Duodenal mucosa (tissue), 2 donors: ENCODE data around the gene RASA3.
"Not testable (repeated sequence)": the region's sequence is repeated elsewhere in the genome, so short reads cannot be mapped to it uniquely, and the experiment has no call there.

Experiments
- H3K27ac ChIP-seq: one replicate; pipeline ENCODE4 v1.7.0; 2013; ENCODE audit warnings: low read depth, low read length
- H3K27me3 ChIP-seq, 2 donors: one replicate each; pipeline ENCODE4 v1.7.0; 2013; ENCODE audit warnings: low read length in 2 of 2, control low read depth in 1 of 2; ENCODE audit not compliant: insufficient read depth in 2 of 2, control insufficient read depth in 1 of 2
- H3K36me3 ChIP-seq, 2 donors: one replicate each; pipeline ENCODE4 v1.7.0; 2013; ENCODE audit warnings: low read length in 2 of 2, control low read depth in 1 of 2; ENCODE audit not compliant: insufficient read depth in 2 of 2, control insufficient read depth in 1 of 2
- H3K4me1 ChIP-seq, 2 donors: one replicate each; pipeline ENCODE4 v1.7.0; 2013; ENCODE audit warnings: low read length in 2 of 2, control low read depth in 1 of 2; ENCODE audit not compliant: insufficient read depth in 2 of 2, control insufficient read depth in 1 of 2
- H3K4me3 ChIP-seq, 2 donors: one replicate each; pipeline ENCODE4 v1.7.0; 2013; ENCODE audit warnings: low read length in 2 of 2, low read depth in 1 of 2
- H3K9ac ChIP-seq, 2 donors: one replicate each; pipeline ENCODE4 v1.7.0; 2013; ENCODE audit warnings: low read length in 2 of 2, low read depth in 1 of 2
- H3K9me3 ChIP-seq, 2 donors: one replicate each; pipeline ENCODE4 v1.7.0; 2013; ENCODE audit warnings: low read length in 2 of 2, control low read depth in 1 of 2; ENCODE audit not compliant: control insufficient read depth in 1 of 2

RASA3 gene

GRCh38 chr13:114121031-114121430 is 11.4 kb downstream of the RASA3 start:
- no peaks in the 10 kb centered on the region for H3K36me3 ChIP-seq
- peaks cover 32 to 51% of the 10 kb centered on the region in 2 donors for H3K4me1 ChIP-seq
- no peak overlapping the region for H3K9ac ChIP-seq
- H3K9me3 ChIP-seq = no peaks in the 10 kb centered on the region
- H3K27ac ChIP-seq = no peak overlapping the region
- H3K4me3 ChIP-seq = no peak overlapping the region
- H3K27me3 ChIP-seq = no peaks in the 10 kb centered on the region

GRCh38 chr13:114120591-114121011 is 11.8 kb downstream of the RASA3 start:
- no peaks in the 10 kb centered on the region for H3K9me3 ChIP-seq
- H3K27ac ChIP-seq = peak overlapping the region; percentile 5
- peaks cover 36 to 55% of the 10 kb centered on the region in 2 donors for H3K4me1 ChIP-seq
- no peaks in the 10 kb centered on the region for H3K36me3 ChIP-seq
- H3K4me3 ChIP-seq = no peak overlapping the region
- no peak overlapping the region for H3K9ac ChIP-seq
- H3K27me3 ChIP-seq = no peaks in the 10 kb centered on the region

DNA sequence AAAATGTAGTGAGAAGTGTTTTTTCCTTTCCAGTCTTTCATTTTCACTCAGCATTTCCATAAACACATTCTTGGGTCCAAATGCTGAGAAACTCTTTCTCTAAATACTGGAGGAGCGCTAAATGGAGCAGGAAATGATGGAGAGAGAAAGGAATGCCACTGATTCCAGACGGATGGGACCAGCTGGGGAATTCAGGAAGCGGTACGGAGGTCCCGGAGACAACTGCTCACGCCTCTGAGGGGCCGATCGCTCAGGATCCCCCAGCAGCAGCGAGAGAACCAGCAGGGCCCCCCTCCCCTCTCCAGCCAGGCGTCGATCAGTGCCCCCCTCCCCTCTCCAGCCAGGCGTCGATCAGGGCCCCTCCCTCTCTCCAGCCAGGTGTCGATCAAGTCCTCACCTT is 13.2 kb downstream of the RASA3 start:
- no peak overlapping the region for H3K9ac ChIP-seq
- H3K4me1 ChIP-seq = peaks cover 50 to 59% of the 10 kb centered on the region in 2 donors

GRCh38 chr13:114118511-114119123 is 13.8 kb downstream of the RASA3 start:
- no peak overlapping the region for H3K4me3 ChIP-seq
- H3K27ac ChIP-seq = peak overlapping the region; percentile 68
- H3K27me3 ChIP-seq = no peaks in the 10 kb centered on the region
- H3K9me3 ChIP-seq = no peaks in the 10 kb centered on the region
- no peaks in the 10 kb centered on the region for H3K36me3 ChIP-seq
- peaks cover 49 to 59% of the 10 kb centered on the region in 2 donors for H3K4me1 ChIP-seq
- H3K9ac ChIP-seq = no peak overlapping the region

More for the DNA sequence above, 13.2 kb downstream of the RASA3 start:
- Histone ChIP-seq H3K27ac (peak overlapping the region; percentile 68), H3K9me3 (no peaks in the 10 kb centered on the region), H3K36me3 (no peaks in the 10 kb centered on the region), H3K4me3 (no peak overlapping the region), H3K27me3 (no peaks in the 10 kb centered on the region)

GRCh38 chr13:114118086-114118485 is 14.3 kb downstream of the RASA3 start:
- Histone ChIP-seq H3K9me3 (no peaks in the 10 kb centered on the region), H3K27ac (peak overlapping the region; percentile 68), H3K9ac (no peak overlapping the region), H3K4me1 (peaks cover 46 to 59% of the 10 kb centered on the region in 2 donors), H3K36me3 (peaks cover 0 to 3% of the 10 kb centered on the region in 2 donors), H3K27me3 (no peaks in the 10 kb centered on the region), H3K4me3 (no peak overlapping the region)

GRCh38 chr13:114117341-114117874 is 15.0 kb downstream of the RASA3 start:
- not testable (repeated sequence) for H3K27ac ChIP-seq, H3K4me3 ChIP-seq, H3K9ac ChIP-seq, H3K36me3 ChIP-seq, H3K27me3 ChIP-seq, H3K9me3 ChIP-seq
- peaks cover 46 to 55% of the 10 kb centered on the region in 2 donors for H3K4me1 ChIP-seq

GRCh38 chr13:114116734-114117133 is 15.7 kb downstream of the RASA3 start:
- H3K9me3 ChIP-seq = no peaks in the 10 kb centered on the region

GRCh38 chr13:114115796-114116195 is 16.6 kb downstream of the RASA3 start:
- Histone ChIP-seq H3K4me3 (no peak overlapping the region), H3K27me3 (no peaks in the 10 kb centered on the region), H3K27ac (no peak overlapping the region), H3K9me3 (no peaks in the 10 kb centered on the region), H3K9ac (no peak overlapping the region), H3K36me3 (peaks cover 0 to 3% of the 10 kb centered on the region in 2 donors), H3K4me1 (peaks cover 38 to 46% of the 10 kb centered on the region in 2 donors)

More at GRCh38 chr13:114116734-114117133, 15.7 kb downstream of the RASA3 start:
- peaks cover 0 to 3% of the 10 kb centered on the region in 2 donors for H3K36me3 ChIP-seq
- H3K4me3 ChIP-seq = no peak overlapping the region
- H3K27ac ChIP-seq = no peak overlapping the region
- H3K9ac ChIP-seq = no peak overlapping the region
- no peaks in the 10 kb centered on the region for H3K27me3 ChIP-seq
- peaks cover 46 to 53% of the 10 kb centered on the region in 2 donors for H3K4me1 ChIP-seq

GRCh38 chr13:114115191-114115671 is 17.2 kb downstream of the RASA3 start:
- Histone ChIP-seq H3K27ac (peak overlapping the region; percentile 34), H3K36me3 (peaks cover 0 to 3% of the 10 kb centered on the region in 2 donors), H3K4me3 (peak overlapping the region in 1 of 2 donors; percentile 8), H3K4me1 (peaks cover 39 to 48% of the 10 kb centered on the region in 2 donors), H3K27me3 (no peaks in the 10 kb centered on the region), H3K9me3 (no peaks in the 10 kb centered on the region), H3K9ac (no peak overlapping the region)

DNA sequence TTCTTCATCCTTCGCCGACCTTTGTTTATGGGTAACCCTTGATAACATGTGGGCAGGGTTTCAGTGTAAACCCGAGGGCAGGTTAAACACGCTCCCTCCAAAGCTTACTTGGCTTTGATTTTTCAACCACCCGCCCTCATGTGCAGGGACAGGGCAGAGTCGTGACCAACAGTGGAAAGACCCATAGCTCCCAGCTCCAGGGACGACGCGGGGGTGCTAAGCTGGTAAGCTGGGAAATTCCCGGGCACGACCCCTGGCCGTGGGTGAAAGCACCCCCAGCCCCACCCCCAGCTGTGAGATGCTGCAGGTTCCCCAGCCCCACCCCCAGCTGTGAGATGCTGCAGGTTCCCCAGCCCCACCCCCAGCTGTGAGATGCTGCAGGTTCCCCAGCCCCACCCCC is 17.8 kb downstream of the RASA3 start:
- peaks cover 45 to 53% of the 10 kb centered on the region in 2 donors for H3K4me1 ChIP-seq
- H3K4me3 ChIP-seq, H3K9ac ChIP-seq, H3K36me3 ChIP-seq, H3K9me3 ChIP-seq, H3K27me3 ChIP-seq, H3K27ac ChIP-seq: not testable (repeated sequence)
